Stomach smooth muscle (tissue), 2 donors: ENCODE data around the gene KIRREL3.

Experiments
- H3K27ac ChIP-seq: one replicate; pipeline ENCODE4 v1.7.0; 2013; ENCODE audit warnings: mild to moderate bottlenecking, low read length, inconsistent platforms
- H3K27me3 ChIP-seq, 2 donors: one replicate each; pipeline ENCODE4 v1.7.0; 2013; ENCODE audit warnings: low read length in 2 of 2; ENCODE audit not compliant: insufficient read depth in 2 of 2, control insufficient read depth in 1 of 2
- H3K36me3 ChIP-seq, 2 donors: one replicate each; pipeline ENCODE4 v1.7.0; 2013; ENCODE audit warnings: low read length in 2 of 2; ENCODE audit not compliant: control insufficient read depth in 2 of 2, insufficient read depth in 2 of 2
- H3K4me1 ChIP-seq: one replicate; pipeline ENCODE4 v1.7.0; 2013; ENCODE audit warnings: low read length; ENCODE audit not compliant: control insufficient read depth, insufficient read depth
- H3K4me3 ChIP-seq, 2 donors: one replicate each; pipeline ENCODE4 v1.7.0; 2013; ENCODE audit warnings: low read length in 2 of 2
- H3K9ac ChIP-seq, 2 donors: one replicate each; pipeline ENCODE4 v1.7.0; 2013; ENCODE audit warnings: low read length in 2 of 2, mild to moderate bottlenecking in 1 of 2
- H3K9me3 ChIP-seq, 2 donors: one replicate each; pipeline ENCODE4 v1.7.0; 2013; ENCODE audit warnings: low read length in 2 of 2; ENCODE audit not compliant: control insufficient read depth in 2 of 2
- donor health status: healthy.
- donor health status: Pancreatic carcinoma.

The KIRREL3 gene

GRCh38 chr11:126914941-126915340 is 85.6 kb downstream of the KIRREL3 start:
- Histone ChIP-seq H3K9me3 (no peaks in the 10 kb centered on the region), H3K27me3 (no peaks in the 10 kb centered on the region), H3K4me3 (no peak overlapping the region), H3K9ac (no peak overlapping the region), H3K27ac (no peak overlapping the region), H3K36me3 (no peaks in the 10 kb centered on the region), H3K4me1 (no peaks in the 10 kb centered on the region)

GRCh38 chr11:126914166-126914565 is 86.4 kb downstream of the KIRREL3 start:
- Histone ChIP-seq H3K4me1 (no peaks in the 10 kb centered on the region), H3K36me3 (no peaks in the 10 kb centered on the region), H3K4me3 (no peak overlapping the region), H3K9me3 (no peaks in the 10 kb centered on the region), H3K27me3 (no peaks in the 10 kb centered on the region), H3K27ac (no peak overlapping the region), H3K9ac (no peak overlapping the region)

GRCh38 chr11:126904520-126904919 is 96.0 kb downstream of the KIRREL3 start:
- Histone ChIP-seq H3K4me1 (no peaks in the 10 kb centered on the region), H3K36me3 (no peaks in the 10 kb centered on the region), H3K9me3 (no peaks in the 10 kb centered on the region), H3K27ac (no peak overlapping the region), H3K9ac (no peak overlapping the region), H3K4me3 (no peak overlapping the region), H3K27me3 (no peaks in the 10 kb centered on the region)

- Histone ChIP-seq H3K4me3 (no peak overlapping the region), H3K9me3 (no peaks in the 10 kb centered on the region), H3K4me1 (no peaks in the 10 kb centered on the region), H3K36me3 (no peaks in the 10 kb centered on the region), H3K27ac (no peak overlapping the region), H3K27me3 (no peaks in the 10 kb centered on the region), H3K9ac (no peak overlapping the region)
Measured at GRCh38 chr11:126901783-126902182, 98.8 kb downstream of the KIRREL3 start.

- H3K9ac ChIP-seq = no peak overlapping the region
- H3K9me3 ChIP-seq = peaks cover 0 to 5% of the 10 kb centered on the region in 2 donors
- no peaks in the 10 kb centered on the region for H3K36me3 ChIP-seq
- H3K4me1 ChIP-seq = no peaks in the 10 kb centered on the region
- H3K27me3 ChIP-seq = no peaks in the 10 kb centered on the region
- no peak overlapping the region for H3K27ac ChIP-seq
- H3K4me3 ChIP-seq = no peak overlapping the region
Measured at GRCh38 chr11:126899961-126900748, 100.4 kb downstream of the KIRREL3 start.

- H3K9me3 ChIP-seq = peaks cover 0 to 5% of the 10 kb centered on the region in 2 donors
- no peaks in the 10 kb centered on the region for H3K27me3 ChIP-seq
- H3K4me1 ChIP-seq = no peaks in the 10 kb centered on the region
- H3K36me3 ChIP-seq = no peaks in the 10 kb centered on the region
- H3K27ac ChIP-seq = no peak overlapping the region
- no peak overlapping the region for H3K4me3 ChIP-seq
- H3K9ac ChIP-seq = no peak overlapping the region
Measured at GRCh38 chr11:126898802-126899201, 101.8 kb downstream of the KIRREL3 start.

- Histone ChIP-seq H3K27ac (no peak overlapping the region), H3K9ac (no peak overlapping the region), H3K4me1 (no peaks in the 10 kb centered on the region), H3K27me3 (no peaks in the 10 kb centered on the region), H3K4me3 (no peak overlapping the region), H3K9me3 (peaks cover 0 to 5% of the 10 kb centered on the region in 2 donors), H3K36me3 (no peaks in the 10 kb centered on the region)
Measured at GRCh38 chr11:126897430-126897829, 103.1 kb downstream of the KIRREL3 start.

- Histone ChIP-seq H3K4me3 (no peak overlapping the region), H3K27ac (no peak overlapping the region), H3K36me3 (no peaks in the 10 kb centered on the region), H3K27me3 (no peaks in the 10 kb centered on the region), H3K9me3 (peaks cover 0 to 5% of the 10 kb centered on the region in 2 donors), H3K9ac (no peak overlapping the region), H3K4me1 (no peaks in the 10 kb centered on the region)
Measured at GRCh38 chr11:126896025-126896424, 104.5 kb downstream of the KIRREL3 start.

GRCh38 chr11:126893796-126894195 is 106.8 kb downstream of the KIRREL3 start:
- Histone ChIP-seq H3K9me3 (peaks cover 0 to 5% of the 10 kb centered on the region in 2 donors), H3K4me1 (no peaks in the 10 kb centered on the region), H3K36me3 (no peaks in the 10 kb centered on the region), H3K27me3 (no peaks in the 10 kb centered on the region), H3K27ac (no peak overlapping the region), H3K4me3 (no peak overlapping the region), H3K9ac (no peak overlapping the region)

- H3K36me3 ChIP-seq = no peaks in the 10 kb centered on the region
- no peaks in the 10 kb centered on the region for H3K27me3 ChIP-seq
- no peaks in the 10 kb centered on the region for H3K4me1 ChIP-seq
- H3K9ac ChIP-seq = no peak overlapping the region
- peaks cover 0 to 5% of the 10 kb centered on the region in 2 donors for H3K9me3 ChIP-seq
- no peak overlapping the region for H3K27ac ChIP-seq
- no peak overlapping the region for H3K4me3 ChIP-seq
Measured at GRCh38 chr11:126892756-126893155, 107.8 kb downstream of the KIRREL3 start.

GRCh38 chr11:126891556-126892217 is 108.9 kb downstream of the KIRREL3 start:
- Histone ChIP-seq H3K4me3 (no peak overlapping the region), H3K4me1 (no peaks in the 10 kb centered on the region), H3K27ac (no peak overlapping the region), H3K9me3 (peaks cover 0 to 5% of the 10 kb centered on the region in 2 donors), H3K36me3 (no peaks in the 10 kb centered on the region), H3K27me3 (no peaks in the 10 kb centered on the region), H3K9ac (no peak overlapping the region)
